ENCODE data around the gene ST3GAL3. TPM values are rescaled to one million over a fixed set of nuclear protein-coding genes. Genes with fewer than 3 reads are reported as not detected.

ST3GAL3 gene
- total RNA-seq, 1 experiment from 2014 or later = 26.0 TPM

GRCh38 chr1:43885279-43885801, 178.0 kb downstream of the ST3GAL3 start:
- ChIA-PET CTCF (no interaction called here), POLR2A (interaction anchor here (0.6 kb wide), 1 partner anchor 11 kb away, joined by 5 read pairs; no protein-coding TSS in a partner anchor)
- BruUV-seq (replicated peaks) = no TSS peak
- Histone ChIP-seq H3K9me3 (ENCODE audit: control insufficient read depth, insufficient read depth, low read depth, low read length) (no peaks in the 10 kb centered on the region), H3K4me1 (ENCODE audit: control insufficient read depth, insufficient read depth, low read length) (no peaks in the 10 kb centered on the region), H3K27ac (ENCODE audit: low read length) (no peak overlapping the region), H3K36me3 (ENCODE audit: control insufficient read depth, insufficient read depth, low read length) (no peaks in the 10 kb centered on the region), H3K27me3 (ENCODE audit: control insufficient read depth, insufficient read depth, low read length) (no peaks in the 10 kb centered on the region), H3K4me3 (ENCODE audit: low read depth in 2 of 2, low read length in 2 of 2) (no peak overlapping the region)
- no peak for ATAC-seq
- no peak for DNase-seq (ENCODE audit: low read depth, low spot score)
- in situ Hi-C loops (cut with HindIII; ENCODE audit: low pct_unique_long_range_greater_than_20kb, low sequenced_read_pairs) = no loop called here
- intact Hi-C loops (cut with micrococcal nuclease; ENCODE audit: unreplicated experiment) = no loop called here
- TF ChIP-seq POLR2AphosphoS5 (IDR thresholded peaks at IDR 0.05; ENCODE audit: low read depth, low read length) = no peak
- TF ChIP-seq TCF7L2 (IDR thresholded peaks at IDR 0.05; ENCODE audit: low read depth, low read length) = no peak
- TF ChIP-seq REST (IDR thresholded peaks at IDR 0.05; ENCODE audit: insufficient read depth in 1 of 2, low read depth in 2 of 2, low read length in 1 of 2) = no peak
- no peak for TF ChIP-seq CTCF (IDR thresholded peaks at IDR 0.05)
- TF ChIP-seq SIN3A (IDR thresholded peaks at IDR 0.05; ENCODE audit: borderline replicate concordance, insufficient read depth, low read depth, low read length) = no peak

DNA sequence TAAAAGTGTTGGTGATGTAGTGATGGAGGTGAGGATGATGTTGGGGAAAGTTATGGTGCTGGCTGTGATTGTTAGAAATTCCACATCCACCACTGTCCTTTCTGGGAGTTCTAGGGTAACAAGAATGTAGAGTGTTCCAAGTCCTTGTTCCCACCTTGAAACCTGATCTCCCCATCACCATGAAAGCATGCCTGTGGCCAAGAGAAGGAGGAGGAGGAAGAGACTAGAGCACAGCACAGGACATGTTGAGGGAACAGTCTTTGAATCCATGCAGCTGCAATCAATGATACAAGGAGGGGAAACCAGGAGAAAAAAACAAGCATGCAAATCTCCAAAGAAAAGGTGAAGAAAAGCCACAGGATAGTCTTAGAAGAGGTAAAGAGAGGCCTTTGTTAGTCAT, 180.4 kb downstream of the ST3GAL3 start:
- H3K4me3 ChIP-seq (ENCODE audit: low read depth in 2 of 2, low read length in 2 of 2) = no peak overlapping the region
- ATAC-seq (no peak), DNase-seq (ENCODE audit: low read depth, low spot score) (no peak)
- CTCF ChIA-PET = no interaction called here
- no peaks in the 10 kb centered on the region for H3K27me3 ChIP-seq (ENCODE audit: control insufficient read depth, insufficient read depth, low read length)
- intact Hi-C loops (cut with micrococcal nuclease; ENCODE audit: unreplicated experiment) (no loop called here), in situ Hi-C loops (cut with HindIII; ENCODE audit: low pct_unique_long_range_greater_than_20kb, low sequenced_read_pairs) (no loop called here)
- no peak overlapping the region for H3K27ac ChIP-seq (ENCODE audit: low read length)
- H3K4me1 ChIP-seq (ENCODE audit: control insufficient read depth, insufficient read depth, low read length) = no peaks in the 10 kb centered on the region
- TF ChIP-seq SIN3A (IDR thresholded peaks at IDR 0.05; ENCODE audit: borderline replicate concordance, insufficient read depth, low read depth, low read length) (no peak), TCF7L2 (IDR thresholded peaks at IDR 0.05; ENCODE audit: low read depth, low read length) (no peak), POLR2AphosphoS5 (IDR thresholded peaks at IDR 0.05; ENCODE audit: low read depth, low read length) (no peak), REST (IDR thresholded peaks at IDR 0.05; ENCODE audit: insufficient read depth in 1 of 2, low read depth in 2 of 2, low read length in 1 of 2) (no peak), CTCF (IDR thresholded peaks at IDR 0.05) (no peak)
- no peaks in the 10 kb centered on the region for H3K36me3 ChIP-seq (ENCODE audit: control insufficient read depth, insufficient read depth, low read length)
- BruUV-seq (replicated peaks) = no TSS peak
- POLR2A ChIA-PET = no interaction called here
- H3K9me3 ChIP-seq (ENCODE audit: control insufficient read depth, insufficient read depth, low read depth, low read length) = no peaks in the 10 kb centered on the region
